ENCODE measurements around the gene MLXIPL.

MLXIPL gene

GRCh38 chr7:73544678-73545077, 79.6 kb downstream of the MLXIPL start:
- Mint-ChIP-seq H3K27ac (peak overlapping the region; percentile 80), H3K27me3 (no peaks in the 10 kb centered on the region), H3K9me3 (no peaks in the 10 kb centered on the region)

More at GRCh38 chr7:73544678-73545077, 79.6 kb downstream of the MLXIPL start:
- peaks cover 4 to 15% of the 10 kb centered on the region in 2 donors for H3K4me1 Mint-ChIP-seq
- ATAC-seq (replicated peaks) (no peak), DNase-seq (no peak)
- H3K36me3 Mint-ChIP-seq, result peaks cover 36 to 58% of the 10 kb centered on the region in 2 donors
- H3K4me3 Mint-ChIP-seq, result no peak overlapping the region

Data from stimulated activated naive B cell treated with anti-CD40 and anti-IgM and Interleukin-4, amounts not matched to agents 10 μg/mL and 1 μg/mL and 100 μg/mL, for 72 hours (primary cell).